ENCODE data around the gene DMTF1.

- TF ChIP-seq POLR2A (IDR thresholded peaks at IDR 0.05): no peak
- TF ChIP-seq CTCF (IDR thresholded peaks at IDR 0.05 in 8 of 11, conservative IDR thresholded peaks at IDR 0.05 in 3 of 11): no peak
Measured at GRCh38 chr7:87212498-87212897, 60.2 kb downstream of the DMTF1 start.
